GM18505 (cell line): ENCODE measurements around the gene C1orf174.

Experiments used
- ATAC-seq: cut with Tn5 transposase; IDR thresholded peaks from one replicate; pipeline ENCODE4 v1.9.1; 2021; ENCODE audit not compliant: unreplicated experiment
- POLR2A ChIP-seq: IDR thresholded peaks from 4 replicates; pipeline ENCODE4 v1.6.1; 2011; ENCODE audit warnings: borderline replicate concordance; ENCODE audit not compliant: insufficient read depth, insufficient read length; ENCODE audit errors: extremely low read depth

C1orf174 gene

GRCh38 chr1:3931007-3931912, 31.2 kb upstream of the C1orf174 start:
- ATAC-seq, result no peak
- TF ChIP-seq POLR2A, result no peak

- no peak for ATAC-seq
These were observed 30.4 kb upstream of the C1orf174 start for GRCh38 chr1:3930301-3931006.

GRCh38 chr1:3929126-3929525, 29.1 kb upstream of the C1orf174 start:
- ATAC-seq, result no peak
- TF ChIP-seq POLR2A, result no peak

More at GRCh38 chr1:3930301-3931006, 30.4 kb upstream of the C1orf174 start:
- TF ChIP-seq POLR2A, result no peak

GRCh38 chr1:3928586-3928985, 28.5 kb upstream of the C1orf174 start:
- ATAC-seq, result no peak
- TF ChIP-seq POLR2A, result no peak

- no peak for TF ChIP-seq POLR2A
- no peak for ATAC-seq
These were observed 26.9 kb upstream of the C1orf174 start for GRCh38 chr1:3926956-3927355.

GRCh38 chr1:3925762-3926161, 25.7 kb upstream of the C1orf174 start:
- no peak for ATAC-seq
- no peak for TF ChIP-seq POLR2A

GRCh38 chr1:3925256-3925655, 25.2 kb upstream of the C1orf174 start:
- no peak for TF ChIP-seq POLR2A
- ATAC-seq, result no peak

GRCh38 chr1:3924825-3925220, 24.8 kb upstream of the C1orf174 start:
- ATAC-seq, result no peak
- TF ChIP-seq POLR2A, result no peak

- TF ChIP-seq POLR2A, result no peak
- no peak for ATAC-seq
These were observed 24.2 kb upstream of the C1orf174 start for GRCh38 chr1:3924186-3924824.

GRCh38 chr1:3923378-3924185, 23.5 kb upstream of the C1orf174 start:
- TF ChIP-seq POLR2A, result no peak
- no peak for ATAC-seq

GRCh38 chr1:3922851-3923250, 22.8 kb upstream of the C1orf174 start:
- TF ChIP-seq POLR2A, result no peak
- no peak for ATAC-seq

- no peak for ATAC-seq
- no peak for TF ChIP-seq POLR2A
These were observed 22.2 kb upstream of the C1orf174 start for GRCh38 chr1:3922201-3922725.
